GM21447 (cell line): ENCODE data around the gene ECM2.
"Not testable (repeated sequence)": the region's sequence is repeated elsewhere in the genome, so short reads cannot be mapped to it uniquely, and the experiment has no call there.

Experiments
- ATAC-seq: cut with Tn5 transposase; IDR thresholded peaks from one replicate; pipeline ENCODE4 v1.9.1; 2021; ENCODE audit not compliant: unreplicated experiment

The ECM2 gene

GRCh38 chr9:92535940-92536850, at the start of gene ECM2:
TSS of gene ECM2 (minus strand) at chr9:92535990. CDS start at chr9:92522866, 13,124 bp downstream.
- no peak for ATAC-seq

- ATAC-seq, result no peak
Measured at GRCh38 chr9:92576175-92576574, 40.4 kb upstream of the ECM2 start.

GRCh38 chr9:92573612-92574011, 37.8 kb upstream of the ECM2 start:
- not testable (repeated sequence) for ATAC-seq

- not testable (repeated sequence) for ATAC-seq
Measured at GRCh38 chr9:92571871-92572270, 36.1 kb upstream of the ECM2 start.

GRCh38 chr9:92564982-92565381, 29.2 kb upstream of the ECM2 start:
- no peak for ATAC-seq

GRCh38 chr9:92564504-92564903, 28.7 kb upstream of the ECM2 start:
- ATAC-seq, result no peak

GRCh38 chr9:92563116-92564100, 27.6 kb upstream of the ECM2 start:
- ATAC-seq, result no peak

GRCh38 chr9:92562461-92562967, 26.7 kb upstream of the ECM2 start:
- ATAC-seq, result no peak

GRCh38 chr9:92561374-92562330, 25.9 kb upstream of the ECM2 start:
- no peak for ATAC-seq

GRCh38 chr9:92558612-92559374, 23.0 kb upstream of the ECM2 start:
- ATAC-seq, result no peak

GRCh38 chr9:92550765-92551164, 15.0 kb upstream of the ECM2 start:
- ATAC-seq, result no peak

- no peak for ATAC-seq
Measured at GRCh38 chr9:92547356-92547755, 11.6 kb upstream of the ECM2 start.

- ATAC-seq, result no peak
Measured at GRCh38 chr9:92545002-92545510, 9.3 kb upstream of the ECM2 start.

GRCh38 chr9:92543972-92544371, 8.2 kb upstream of the ECM2 start:
- no peak for ATAC-seq

GRCh38 chr9:92538541-92538940, 2.8 kb upstream of the ECM2 start:
- ATAC-seq, result no peak

GRCh38 chr9:92534674-92535073, 1.1 kb downstream of the ECM2 start:
- ATAC-seq, result peak; percentile 71

- ATAC-seq, result no peak
Measured at GRCh38 chr9:92534204-92534603, 1.6 kb downstream of the ECM2 start.

- ATAC-seq, result no peak
Measured at GRCh38 chr9:92530893-92531292, 4.9 kb downstream of the ECM2 start.

GRCh38 chr9:92529124-92529523, 6.7 kb downstream of the ECM2 start:
- no peak for ATAC-seq
